Measurements from ENCODE around the gene FAM118B.

DNA sequence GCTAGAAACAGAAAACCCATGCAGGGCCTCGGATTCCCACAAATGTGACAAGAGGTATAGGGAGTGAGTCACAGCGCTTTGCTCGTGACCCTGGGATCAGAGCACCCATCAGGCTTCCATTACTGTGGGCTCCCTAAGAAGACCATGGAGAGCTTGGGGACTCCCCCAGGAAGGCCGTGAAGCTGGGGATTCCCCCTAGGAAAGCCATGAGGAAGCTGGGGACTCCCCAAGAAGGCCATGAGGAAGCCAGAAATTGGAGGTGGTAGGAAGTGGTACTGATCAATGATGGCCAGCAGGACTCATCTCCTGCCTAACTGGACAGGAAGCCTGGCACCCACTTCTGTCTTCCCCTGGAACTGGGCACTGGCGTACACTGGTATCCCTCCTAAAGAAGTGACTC lies 82.1 kb downstream of the FAM118B start:
- TF ChIP-seq POLR2A (IDR thresholded peaks at IDR 0.05), result no peak
- TF ChIP-seq, protein P1, sequence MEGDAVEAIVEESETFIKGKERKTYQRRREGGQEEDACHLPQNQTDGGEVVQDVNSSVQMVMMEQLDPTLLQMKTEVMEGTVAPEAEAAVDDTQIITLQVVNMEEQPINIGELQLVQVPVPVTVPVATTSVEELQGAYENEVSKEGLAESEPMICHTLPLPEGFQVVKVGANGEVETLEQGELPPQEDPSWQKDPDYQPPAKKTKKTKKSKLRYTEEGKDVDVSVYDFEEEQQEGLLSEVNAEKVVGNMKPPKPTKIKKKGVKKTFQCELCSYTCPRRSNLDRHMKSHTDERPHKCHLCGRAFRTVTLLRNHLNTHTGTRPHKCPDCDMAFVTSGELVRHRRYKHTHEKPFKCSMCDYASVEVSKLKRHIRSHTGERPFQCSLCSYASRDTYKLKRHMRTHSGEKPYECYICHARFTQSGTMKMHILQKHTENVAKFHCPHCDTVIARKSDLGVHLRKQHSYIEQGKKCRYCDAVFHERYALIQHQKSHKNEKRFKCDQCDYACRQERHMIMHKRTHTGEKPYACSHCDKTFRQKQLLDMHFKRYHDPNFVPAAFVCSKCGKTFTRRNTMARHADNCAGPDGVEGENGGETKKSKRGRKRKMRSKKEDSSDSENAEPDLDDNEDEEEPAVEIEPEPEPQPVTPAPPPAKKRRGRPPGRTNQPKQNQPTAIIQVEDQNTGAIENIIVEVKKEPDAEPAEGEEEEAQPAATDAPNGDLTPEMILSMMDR (IDR thresholded peaks at IDR 0.05), result no peak
